ENCODE data around the gene PLAAT5. TPM values are rescaled to one million over a fixed set of nuclear protein-coding genes. Genes with fewer than 3 reads are reported as not detected.

Gene PLAAT5
- total RNA-seq, 4 donors from 2014 or later = 0.34 to 1.1 (median 0.59) TPM

DNA sequence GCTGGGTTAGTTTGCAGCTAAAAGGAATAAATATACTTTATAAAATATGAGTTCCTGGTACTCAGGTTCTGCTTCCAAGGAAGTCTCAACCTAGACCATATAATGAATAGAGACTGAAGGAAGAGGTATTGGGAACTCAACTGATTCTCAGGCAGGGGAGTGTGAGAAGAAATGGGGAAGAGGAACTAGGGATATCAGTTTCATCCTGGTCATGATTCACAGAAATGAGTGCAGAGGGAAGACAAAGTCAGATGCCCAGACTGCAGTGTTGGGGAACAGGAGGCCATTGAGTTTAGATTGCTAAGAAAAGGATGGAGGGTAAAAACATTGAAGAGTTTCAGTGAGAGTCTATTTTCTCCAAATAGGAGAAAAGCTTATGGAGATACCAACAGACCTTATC lies 28.8 kb downstream of the PLAAT5 start:
- no peak for DNase-seq
- no peaks in the 10 kb centered on the region for H3K27me3 ChIP-seq
- H3K4me1 ChIP-seq = no peaks in the 10 kb centered on the region
- no peak overlapping the region for H3K27ac ChIP-seq
- H3K9me3 ChIP-seq = no peaks in the 10 kb centered on the region
- H3K36me3 ChIP-seq = no peaks in the 10 kb centered on the region
- TF ChIP-seq, protein P1, sequence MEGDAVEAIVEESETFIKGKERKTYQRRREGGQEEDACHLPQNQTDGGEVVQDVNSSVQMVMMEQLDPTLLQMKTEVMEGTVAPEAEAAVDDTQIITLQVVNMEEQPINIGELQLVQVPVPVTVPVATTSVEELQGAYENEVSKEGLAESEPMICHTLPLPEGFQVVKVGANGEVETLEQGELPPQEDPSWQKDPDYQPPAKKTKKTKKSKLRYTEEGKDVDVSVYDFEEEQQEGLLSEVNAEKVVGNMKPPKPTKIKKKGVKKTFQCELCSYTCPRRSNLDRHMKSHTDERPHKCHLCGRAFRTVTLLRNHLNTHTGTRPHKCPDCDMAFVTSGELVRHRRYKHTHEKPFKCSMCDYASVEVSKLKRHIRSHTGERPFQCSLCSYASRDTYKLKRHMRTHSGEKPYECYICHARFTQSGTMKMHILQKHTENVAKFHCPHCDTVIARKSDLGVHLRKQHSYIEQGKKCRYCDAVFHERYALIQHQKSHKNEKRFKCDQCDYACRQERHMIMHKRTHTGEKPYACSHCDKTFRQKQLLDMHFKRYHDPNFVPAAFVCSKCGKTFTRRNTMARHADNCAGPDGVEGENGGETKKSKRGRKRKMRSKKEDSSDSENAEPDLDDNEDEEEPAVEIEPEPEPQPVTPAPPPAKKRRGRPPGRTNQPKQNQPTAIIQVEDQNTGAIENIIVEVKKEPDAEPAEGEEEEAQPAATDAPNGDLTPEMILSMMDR (IDR thresholded peaks at IDR 0.05) = no peak
- no peak for TF ChIP-seq POLR2A (IDR thresholded peaks at IDR 0.05)
- intact Hi-C loops (cut with DNase I) = no loop called here
- no peak overlapping the region for H3K4me3 ChIP-seq (replicated peaks in 1 of 3)

- H3K9me3 ChIP-seq = no peaks in the 10 kb centered on the region
- 49 to 60% methylated on average over 6 of the region's 6 CpGs for WGBS, 2 donors
- DNase-seq = no peak
- no peaks in the 10 kb centered on the region for H3K4me1 ChIP-seq
- intact Hi-C loops (cut with DNase I) = no loop called here
- H3K27me3 ChIP-seq = no peaks in the 10 kb centered on the region
- H3K27ac ChIP-seq = no peak overlapping the region
- H3K4me3 ChIP-seq (replicated peaks in 1 of 3) = no peak overlapping the region
- H3K36me3 ChIP-seq = no peaks in the 10 kb centered on the region
- no peak for TF ChIP-seq POLR2A (IDR thresholded peaks at IDR 0.05)
- TF ChIP-seq, protein P1 (IDR thresholded peaks at IDR 0.05) = no peak
These were observed 31.4 kb downstream of the PLAAT5 start for GRCh38 chr11:63459586-63459985.

DNA sequence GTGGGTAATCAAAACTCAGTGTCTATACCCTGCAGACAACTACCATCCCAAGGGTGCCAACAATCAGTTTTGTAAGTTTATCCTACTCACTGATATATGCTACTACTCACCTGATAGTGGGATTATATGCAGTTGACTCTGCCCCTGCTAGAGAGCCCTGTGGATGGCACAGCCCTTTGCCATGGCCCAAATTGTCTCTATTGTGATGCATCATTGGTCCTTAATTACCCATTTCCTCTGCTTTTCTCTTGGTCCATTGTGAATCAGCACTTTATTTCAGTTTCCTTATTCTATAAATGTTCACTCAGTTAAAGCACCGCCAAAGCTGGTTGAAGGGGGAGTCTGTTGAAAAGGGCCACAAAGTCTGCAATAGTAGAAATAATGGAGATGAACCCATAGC lies 42.3 kb downstream of the PLAAT5 start:
- TF ChIP-seq, protein P1 (IDR thresholded peaks at IDR 0.05) = no peak
- no peak for TF ChIP-seq POLR2A (IDR thresholded peaks at IDR 0.05)
- no peak for DNase-seq
- Histone ChIP-seq H3K27me3 (no peaks in the 10 kb centered on the region), H3K27ac (no peak overlapping the region), H3K4me1 (no peaks in the 10 kb centered on the region), H3K9me3 (no peaks in the 10 kb centered on the region), H3K4me3 (replicated peaks in 1 of 3) (no peak overlapping the region), H3K36me3 (no peaks in the 10 kb centered on the region)
- 27 to 45% methylated on average over 1 of the region's 1 CpG for WGBS, 2 donors
- intact Hi-C loops (cut with DNase I) = no loop called here

DNA sequence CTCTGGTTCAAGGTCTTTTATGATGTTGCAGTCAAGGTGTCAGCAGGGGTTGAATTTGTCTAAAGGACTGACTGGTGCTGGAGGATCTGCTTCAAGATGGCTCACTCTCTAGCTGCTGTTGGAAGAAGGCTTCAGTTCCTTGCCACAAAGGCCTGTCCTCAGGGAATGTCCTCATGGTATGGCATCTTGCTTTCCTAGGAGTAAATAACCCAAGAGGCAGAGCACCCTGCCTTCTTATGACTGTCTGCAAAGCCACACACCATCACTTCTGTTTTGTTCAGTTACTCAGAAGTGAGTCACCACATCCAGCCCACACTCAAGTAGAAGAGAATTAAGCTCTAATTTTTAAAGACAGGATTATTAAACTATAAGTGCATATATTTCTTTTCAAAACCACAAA lies 45.2 kb downstream of the PLAAT5 start:
- TF ChIP-seq, protein P1 (IDR thresholded peaks at IDR 0.05) = no peak
- TF ChIP-seq POLR2A (IDR thresholded peaks at IDR 0.05) = no peak
- H3K27me3 ChIP-seq = no peaks in the 10 kb centered on the region
- intact Hi-C loops (cut with DNase I) = no loop called here

DNA sequence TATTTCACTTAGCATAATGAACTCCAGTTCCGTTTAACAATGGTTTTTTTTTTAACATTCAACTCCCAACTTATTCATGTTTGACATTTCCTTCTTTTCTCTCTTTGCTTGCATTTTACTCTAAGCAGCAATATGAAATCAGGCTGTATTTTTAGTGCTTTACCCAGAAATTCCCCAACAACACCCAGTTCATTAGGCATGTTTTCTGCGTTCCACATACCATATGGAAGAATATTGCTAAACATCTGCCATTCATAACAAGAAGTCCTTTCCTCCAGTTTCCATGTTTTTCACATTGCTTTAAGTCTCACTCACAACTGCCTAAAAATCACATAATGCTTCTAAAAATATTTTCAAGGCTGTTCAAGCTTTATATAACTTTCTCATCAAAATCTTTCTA lies 45.8 kb downstream of the PLAAT5 start:
- TF ChIP-seq POLR2A (IDR thresholded peaks at IDR 0.05) = no peak
- TF ChIP-seq, protein P1 (IDR thresholded peaks at IDR 0.05) = no peak
- intact Hi-C loops (cut with DNase I) = no loop called here

More for the DNA sequence above, 45.2 kb downstream of the PLAAT5 start:
- no peak for DNase-seq
- H3K9me3 ChIP-seq = no peaks in the 10 kb centered on the region
- H3K36me3 ChIP-seq = no peaks in the 10 kb centered on the region
- no peak overlapping the region for H3K27ac ChIP-seq
- no peaks in the 10 kb centered on the region for H3K4me1 ChIP-seq
- no peak overlapping the region for H3K4me3 ChIP-seq (replicated peaks in 1 of 3)

More for the DNA sequence above, 45.8 kb downstream of the PLAAT5 start:
- DNase-seq = no peak
- H3K27me3 ChIP-seq = no peaks in the 10 kb centered on the region
- H3K36me3 ChIP-seq = no peaks in the 10 kb centered on the region
- H3K9me3 ChIP-seq = no peaks in the 10 kb centered on the region
- H3K4me1 ChIP-seq = no peaks in the 10 kb centered on the region
- no peak overlapping the region for H3K27ac ChIP-seq
- WGBS, 2 donors = 75 to 84% methylated on average over 2 of the region's 2 CpGs
- H3K4me3 ChIP-seq (replicated peaks in 1 of 3) = no peak overlapping the region

Data from thyroid gland (tissue), 4 donors.